PFSK-1 (cell line): ENCODE results near the gene CATSPER4.
A peak's percentile ranks its signal among the peaks of the same experiment; 100 is the strongest.

Source experiments
- FOXP2 ChIP-seq: optimal IDR thresholded peaks from 2 replicates; pipeline ENCODE3; 2011; ENCODE audit warnings: borderline replicate concordance, control low read depth, inconsistent platforms; ENCODE audit not compliant: insufficient read depth; ENCODE audit errors: extremely low read length, extremely low read depth
- POLR2AphosphoS5 ChIP-seq: IDR thresholded peaks from 2 replicates; pipeline ENCODE4 v1.6.1; 2012; ENCODE audit warnings: low read depth, mild to moderate bottlenecking, control low read depth, low read length, moderate library complexity
- REST ChIP-seq, 2 experiments: IDR thresholded peaks; 2 replicates each; pipeline versions ENCODE4 v1.6.1 to v1.8.0; 2011 to 2012; ENCODE audit warnings: low read depth in 2 of 2, low read length in 2 of 2, control low read depth in 1 of 2, inconsistent platforms in 1 of 2, mild to moderate bottlenecking in 1 of 2, moderate library complexity in 1 of 2; ENCODE audit not compliant: insufficient read depth in 1 of 2
- SIN3A ChIP-seq: IDR thresholded peaks from 2 replicates; pipeline ENCODE4 v1.6.1; 2012; ENCODE audit warnings: mild to moderate bottlenecking, low read length, moderate library complexity, borderline replicate concordance; ENCODE audit not compliant: insufficient read depth
- TAF1 ChIP-seq: IDR thresholded peaks from 2 replicates; pipeline ENCODE4 v1.6.1; 2012; ENCODE audit warnings: low read length, control low read depth, borderline replicate concordance; ENCODE audit not compliant: insufficient read depth

CATSPER4 gene

DNA sequence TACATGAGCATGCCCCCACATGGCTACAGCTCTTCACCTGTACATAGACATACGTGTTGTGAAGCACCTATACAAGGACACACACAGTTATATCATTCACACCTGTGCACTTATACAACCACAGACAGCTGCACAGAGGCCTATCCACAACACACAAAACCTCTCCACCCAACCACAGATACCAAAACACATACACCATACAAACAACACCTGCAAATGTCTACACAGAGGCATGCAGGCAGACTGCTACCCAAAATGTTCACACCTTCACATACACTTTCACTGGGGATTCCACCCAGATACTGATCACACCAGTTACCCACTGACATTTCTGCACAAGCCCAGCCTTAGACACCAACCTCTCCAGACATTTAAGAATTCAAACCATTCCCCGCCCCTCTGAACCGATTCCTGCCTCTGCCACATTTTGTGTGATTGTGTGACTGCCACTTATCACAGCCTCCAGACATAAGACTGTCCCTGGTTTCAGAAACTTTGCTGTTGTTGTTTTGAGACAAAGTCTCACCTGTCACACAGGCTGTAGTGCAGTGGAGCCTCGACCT lies 23.6 kb upstream of the CATSPER4 start:
- TF ChIP-seq POLR2AphosphoS5: no peak
- TF ChIP-seq FOXP2: no peak
- no peak for TF ChIP-seq SIN3A
- TF ChIP-seq REST (IDR thresholded peaks at IDR 0.05; ENCODE audit: insufficient read depth in 1 of 2, low read depth in 2 of 2, low read length in 2 of 2): no peak
- no peak for TF ChIP-seq TAF1

GRCh38 chr1:26168410-26169197 lies 21.8 kb upstream of the CATSPER4 start, which contains the start of gene C1orf232:
TSS of gene C1orf232 (minus strand) at chr1:26168963. CDS start at chr1:26168499, 464 bp downstream.
- no peak for TF ChIP-seq REST (IDR thresholded peaks at IDR 0.05; ENCODE audit: insufficient read depth in 1 of 2, low read depth in 2 of 2, low read length in 2 of 2)
- no peak for TF ChIP-seq POLR2AphosphoS5
- TF ChIP-seq TAF1: no peak
- no peak for TF ChIP-seq SIN3A
- no peak for TF ChIP-seq FOXP2

DNA sequence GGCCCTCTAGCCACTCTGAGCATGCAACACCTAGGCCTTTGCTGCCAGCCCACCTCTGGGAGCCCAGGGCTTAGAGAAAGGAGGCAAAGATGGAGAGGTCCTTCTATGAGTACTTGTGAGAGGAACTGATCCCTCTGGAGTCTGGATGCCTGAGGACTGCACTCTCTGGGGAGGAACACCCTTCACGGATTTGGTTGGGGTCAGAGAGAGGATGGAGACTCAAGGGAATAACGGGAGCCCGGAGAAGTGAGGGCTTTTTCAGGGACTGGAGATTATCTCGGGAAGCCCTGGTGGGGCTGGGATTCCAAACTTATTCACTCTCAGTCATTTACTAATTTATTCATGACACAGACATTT lies 21.2 kb upstream of the CATSPER4 start:
- TF ChIP-seq POLR2AphosphoS5 (no peak), SIN3A (no peak), FOXP2 (no peak), REST (IDR thresholded peaks at IDR 0.05; ENCODE audit: insufficient read depth in 1 of 2, low read depth in 2 of 2, low read length in 2 of 2) (no peak), TAF1 (no peak)

DNA sequence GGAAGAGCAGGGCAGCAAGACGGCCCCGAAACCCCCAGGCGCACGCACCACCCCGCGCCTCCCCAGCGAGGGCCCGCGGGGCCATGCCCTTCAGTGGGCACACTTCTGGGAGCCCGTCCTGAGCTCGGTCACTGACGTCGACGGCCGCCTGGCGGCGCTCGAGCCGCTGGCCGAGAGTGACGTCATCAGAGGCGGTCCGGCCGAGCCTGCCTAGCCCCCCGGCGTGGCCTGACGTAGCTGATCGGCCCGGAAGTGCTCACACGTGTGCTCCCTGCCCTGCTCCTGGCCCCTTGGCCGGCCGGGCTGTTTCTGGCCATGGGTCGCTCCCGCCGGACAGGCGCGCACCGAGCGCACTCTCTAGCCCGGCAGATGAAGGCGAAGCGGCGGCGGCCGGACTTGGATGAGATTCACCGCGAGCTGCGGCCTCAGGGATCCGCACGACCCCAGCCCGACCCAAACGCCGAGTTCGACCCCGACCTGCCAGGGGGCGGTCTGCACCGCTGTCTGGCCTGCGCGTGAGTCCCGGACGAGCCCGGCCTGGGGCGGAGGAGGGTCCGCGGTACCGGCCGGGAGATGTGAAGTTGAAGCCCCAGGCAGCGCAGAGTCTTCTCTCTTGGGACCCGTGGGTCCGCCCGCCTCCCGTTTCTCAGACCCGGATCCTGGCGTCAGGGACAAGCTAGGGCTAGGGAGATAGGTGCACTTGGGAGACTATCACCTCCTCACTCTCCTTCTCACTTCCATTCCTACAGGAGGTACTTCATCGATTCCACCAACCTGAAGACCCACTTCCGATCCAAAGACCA lies 20.5 kb upstream of the CATSPER4 start, which contains the start of gene ZNF593:
ZNF593 (plus strand) TSS at position 240 of the 803 bp plus-strand sequence; CDS start at position 316, 76 bp downstream.
- peak; percentile 97 for TF ChIP-seq FOXP2
- peak; percentile 82; the same call in 1 of the 2 replicates for TF ChIP-seq SIN3A
- peak; percentile 84 for TF ChIP-seq POLR2AphosphoS5
- 0 out of 4 replicates have a peak, but pooled peaks of 1 of the 2 experiments have one; percentile 31 for TF ChIP-seq REST (IDR thresholded peaks at IDR 0.05; ENCODE audit: insufficient read depth in 1 of 2, low read depth in 2 of 2, low read length in 2 of 2)
- TF ChIP-seq TAF1: peak; percentile 77; the same call in 1 of the 2 replicates
